HCT116 (cell line): ENCODE measurements around the gene BRINP1.

Source experiments
- CBX3 ChIP-seq: IDR thresholded peaks from 2 replicates; pipeline ENCODE4 v1.6.1; 2012; ENCODE audit warnings: low read depth
- CEBPB ChIP-seq: IDR thresholded peaks from 2 replicates; pipeline ENCODE4 v1.6.1; 2012; ENCODE audit warnings: low read depth
- EZH2 ChIP-seq: fragments of 200-600 bp; sonication (generic); IDR thresholded peaks from 2 replicates; pipeline ENCODE4 v1.6.1; 2017; ENCODE audit warnings: antibody characterized with exemption, mixed run types
- POLR2A ChIP-seq: IDR thresholded peaks from 2 replicates; pipeline ENCODE4 v1.7.0; 2011; ENCODE audit warnings: borderline replicate concordance; ENCODE audit not compliant: insufficient read depth, insufficient read length; ENCODE audit errors: extremely low read depth
- POLR2AphosphoS5 ChIP-seq: IDR thresholded peaks from 2 replicates; pipeline ENCODE4 v1.6.1; 2011; ENCODE audit warnings: mild to moderate bottlenecking, low read depth, low read length, moderate library complexity
- SP1 ChIP-seq: IDR thresholded peaks from 2 replicates; pipeline ENCODE4 v1.6.1; 2012; ENCODE audit warnings: low read depth
- SRF ChIP-seq: IDR thresholded peaks from 2 replicates; pipeline ENCODE4 v1.6.1; 2012; ENCODE audit warnings: low read depth
- YY1 ChIP-seq: IDR thresholded peaks from 2 replicates; pipeline ENCODE4 v1.6.1; 2011; ENCODE audit warnings: low read length, low read depth, moderate library complexity, mild to moderate bottlenecking; ENCODE audit not compliant: insufficient replicate concordance; ENCODE audit errors: extremely low read depth
- ZNF274 ChIP-seq: fragments of 200-500 bp; sonication (Bioruptor generic); IDR thresholded peaks from 2 replicates; pipeline ENCODE4 v1.6.1; 2014; ENCODE audit warnings: mild to moderate bottlenecking, low read depth, low read length, inconsistent platforms
- TF ChIP-seq, protein P1 (sequence below), 3 experiments: fragments of 200-600 bp in 1 of 3; sonication (generic) in 1 of 3; IDR thresholded peaks in 2 of 3; conservative IDR thresholded peaks in 1 of 3; 2 replicates each; pipeline ENCODE4 v1.5.1; 2012 to 2017; ENCODE audit warnings: low read depth in 2 of 3, low read length in 2 of 3, antibody characterized with exemption in 1 of 3, borderline replicate concordance in 1 of 3, control low read depth in 1 of 3, mild to moderate bottlenecking in 1 of 3, mixed read lengths in 1 of 3, mixed run types in 1 of 3, moderate library complexity in 1 of 3; ENCODE audit not compliant: insufficient read depth in 1 of 3
- TF ChIP-seq, protein P2 (sequence below): IDR thresholded peaks from 2 replicates; pipeline ENCODE4 v1.6.1; 2012; ENCODE audit warnings: low read depth
- TF ChIP-seq, protein P3 (sequence below): IDR thresholded peaks from 2 replicates; pipeline ENCODE4 v1.6.1; 2012

DNA sequence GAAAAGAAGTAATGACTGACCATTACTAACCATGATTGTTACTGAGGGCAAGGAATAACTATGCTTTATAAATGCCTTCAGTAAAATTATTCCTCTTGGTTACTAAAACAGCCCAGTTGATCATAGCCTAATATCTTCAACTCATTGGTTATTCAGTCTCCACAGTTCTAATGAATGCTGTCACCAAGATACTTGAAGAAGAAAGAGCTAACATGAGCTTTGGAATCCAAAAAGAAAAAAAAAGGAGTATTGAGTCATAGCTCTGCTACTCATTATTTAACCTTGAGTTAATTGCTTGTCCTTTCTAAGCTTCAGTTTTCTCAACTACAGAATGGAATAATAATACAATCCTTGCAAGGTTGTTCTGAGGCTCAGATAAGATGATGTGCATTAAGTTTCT lies 187.7 kb downstream of the BRINP1 start:
- TF ChIP-seq, protein P1, sequence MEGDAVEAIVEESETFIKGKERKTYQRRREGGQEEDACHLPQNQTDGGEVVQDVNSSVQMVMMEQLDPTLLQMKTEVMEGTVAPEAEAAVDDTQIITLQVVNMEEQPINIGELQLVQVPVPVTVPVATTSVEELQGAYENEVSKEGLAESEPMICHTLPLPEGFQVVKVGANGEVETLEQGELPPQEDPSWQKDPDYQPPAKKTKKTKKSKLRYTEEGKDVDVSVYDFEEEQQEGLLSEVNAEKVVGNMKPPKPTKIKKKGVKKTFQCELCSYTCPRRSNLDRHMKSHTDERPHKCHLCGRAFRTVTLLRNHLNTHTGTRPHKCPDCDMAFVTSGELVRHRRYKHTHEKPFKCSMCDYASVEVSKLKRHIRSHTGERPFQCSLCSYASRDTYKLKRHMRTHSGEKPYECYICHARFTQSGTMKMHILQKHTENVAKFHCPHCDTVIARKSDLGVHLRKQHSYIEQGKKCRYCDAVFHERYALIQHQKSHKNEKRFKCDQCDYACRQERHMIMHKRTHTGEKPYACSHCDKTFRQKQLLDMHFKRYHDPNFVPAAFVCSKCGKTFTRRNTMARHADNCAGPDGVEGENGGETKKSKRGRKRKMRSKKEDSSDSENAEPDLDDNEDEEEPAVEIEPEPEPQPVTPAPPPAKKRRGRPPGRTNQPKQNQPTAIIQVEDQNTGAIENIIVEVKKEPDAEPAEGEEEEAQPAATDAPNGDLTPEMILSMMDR (IDR thresholded peaks at IDR 0.05 in 2 of 3, conservative IDR thresholded peaks at IDR 0.05 in 1 of 3; ENCODE audit: borderline replicate concordance in 1 of 3, insufficient read depth in 1 of 3, low read depth in 2 of 3, low read length in 2 of 3): no peak
- TF ChIP-seq, protein P2, sequence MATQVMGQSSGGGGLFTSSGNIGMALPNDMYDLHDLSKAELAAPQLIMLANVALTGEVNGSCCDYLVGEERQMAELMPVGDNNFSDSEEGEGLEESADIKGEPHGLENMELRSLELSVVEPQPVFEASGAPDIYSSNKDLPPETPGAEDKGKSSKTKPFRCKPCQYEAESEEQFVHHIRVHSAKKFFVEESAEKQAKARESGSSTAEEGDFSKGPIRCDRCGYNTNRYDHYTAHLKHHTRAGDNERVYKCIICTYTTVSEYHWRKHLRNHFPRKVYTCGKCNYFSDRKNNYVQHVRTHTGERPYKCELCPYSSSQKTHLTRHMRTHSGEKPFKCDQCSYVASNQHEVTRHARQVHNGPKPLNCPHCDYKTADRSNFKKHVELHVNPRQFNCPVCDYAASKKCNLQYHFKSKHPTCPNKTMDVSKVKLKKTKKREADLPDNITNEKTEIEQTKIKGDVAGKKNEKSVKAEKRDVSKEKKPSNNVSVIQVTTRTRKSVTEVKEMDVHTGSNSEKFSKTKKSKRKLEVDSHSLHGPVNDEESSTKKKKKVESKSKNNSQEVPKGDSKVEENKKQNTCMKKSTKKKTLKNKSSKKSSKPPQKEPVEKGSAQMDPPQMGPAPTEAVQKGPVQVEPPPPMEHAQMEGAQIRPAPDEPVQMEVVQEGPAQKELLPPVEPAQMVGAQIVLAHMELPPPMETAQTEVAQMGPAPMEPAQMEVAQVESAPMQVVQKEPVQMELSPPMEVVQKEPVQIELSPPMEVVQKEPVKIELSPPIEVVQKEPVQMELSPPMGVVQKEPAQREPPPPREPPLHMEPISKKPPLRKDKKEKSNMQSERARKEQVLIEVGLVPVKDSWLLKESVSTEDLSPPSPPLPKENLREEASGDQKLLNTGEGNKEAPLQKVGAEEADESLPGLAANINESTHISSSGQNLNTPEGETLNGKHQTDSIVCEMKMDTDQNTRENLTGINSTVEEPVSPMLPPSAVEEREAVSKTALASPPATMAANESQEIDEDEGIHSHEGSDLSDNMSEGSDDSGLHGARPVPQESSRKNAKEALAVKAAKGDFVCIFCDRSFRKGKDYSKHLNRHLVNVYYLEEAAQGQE: no peak
- TF ChIP-seq EZH2 (no peak), YY1 (no peak), POLR2AphosphoS5 (no peak), ZNF274 (no peak), SRF (no peak), POLR2A (no peak), SP1 (no peak), CBX3 (no peak), CEBPB (no peak)
- TF ChIP-seq, protein P3, sequence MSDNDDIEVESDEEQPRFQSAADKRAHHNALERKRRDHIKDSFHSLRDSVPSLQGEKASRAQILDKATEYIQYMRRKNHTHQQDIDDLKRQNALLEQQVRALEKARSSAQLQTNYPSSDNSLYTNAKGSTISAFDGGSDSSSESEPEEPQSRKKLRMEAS: no peak
